Activated naive CD4-positive, alpha-beta T cell treated with anti-CD3 and anti-CD28 coated beads for 36 hours (primary cell): ENCODE data around the gene CKMT2. TPM values are rescaled to one million over a fixed set of nuclear protein-coding genes. Genes with fewer than 3 reads are reported as not detected.

Experiments
- CTCF ChIA-PET: fragments of 350-600 bp; sonication (Branson Sonifier 250); formaldehyde crosslinking; loops from one replicate; lab custom pipeline; 2021; ENCODE audit warnings: antibody characterized with exemption; lab: Charles Lee
- DNase-seq: peaks from one replicate; pipeline ENCODE4 v3.0.0-alpha.2; 2020
- H3K27ac Mint-ChIP-seq: one replicate; pipeline ENCODE4 v1.8.0; 2021; ENCODE audit warnings: mild to moderate bottlenecking, mixed read lengths
- H3K27me3 Mint-ChIP-seq: one replicate; pipeline ENCODE4 v1.8.0; 2021; ENCODE audit warnings: low read depth, mixed read lengths
- H3K36me3 Mint-ChIP-seq: one replicate; pipeline ENCODE4 v1.8.0; 2021; ENCODE audit warnings: low read depth, mixed read lengths
- H3K4me1 Mint-ChIP-seq: one replicate; pipeline ENCODE4 v1.8.0; 2021; ENCODE audit warnings: low read depth, mixed read lengths
- H3K4me3 Mint-ChIP-seq: one replicate; pipeline ENCODE4 v1.8.0; 2021; ENCODE audit warnings: mild to moderate bottlenecking, moderate library complexity, mixed read lengths
- H3K9me3 Mint-ChIP-seq: one replicate; pipeline ENCODE4 v1.8.0; 2021; ENCODE audit warnings: mixed read lengths
- intact Hi-C: fragments of 100-400 bp; cut with micrococcal nuclease; formaldehyde crosslinking; loops from one replicate; pipeline ENCODE4 v1.15.1; 2023
- total RNA-seq, 2 experiments: library from RNA; stranded (reverse); gene quantifications; one replicate each; pipeline ENCODE4 v1.2.3, GENCODE V29; 2021

CKMT2 gene
- total RNA-seq, 2 experiments from 2014 or later: not detected

DNA sequence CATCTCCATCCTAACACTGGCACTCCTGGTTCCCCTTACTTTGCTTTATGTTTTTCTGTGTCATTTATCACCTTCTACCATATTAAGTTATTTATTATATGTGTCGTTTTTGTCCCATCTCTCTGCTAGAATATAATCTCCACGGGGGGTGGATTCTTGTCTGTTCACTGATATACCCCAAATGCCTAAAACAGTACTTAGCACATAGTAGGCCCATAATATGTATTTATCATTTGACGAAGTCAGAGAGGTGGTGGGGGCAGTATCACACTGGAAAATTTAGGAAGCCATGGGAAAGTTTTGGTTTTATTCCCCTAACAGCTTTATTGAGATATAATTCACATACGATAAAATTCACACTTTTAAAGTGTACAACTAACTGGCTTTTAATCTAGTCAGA lies 82.7 kb downstream of the CKMT2 start:
- Mint-ChIP-seq H3K4me1 (peaks cover 2% of the 10 kb centered on the region), H3K4me3 (no peak overlapping the region), H3K9me3 (no peaks in the 10 kb centered on the region), H3K27ac (no peak overlapping the region), H3K36me3 (peaks cover 11% of the 10 kb centered on the region), H3K27me3 (no peaks in the 10 kb centered on the region)
- CTCF ChIA-PET: no interaction called here
- intact Hi-C loops: no loop called here
- no peak for DNase-seq

Other genes starting within 250 kb of the CKMT2 start
- gene ZCCHC9, start 68.3 kb downstream of the CKMT2 start, total RNA-seq: 10 to 100 TPM; 31.8 to 33.5 TPM
- not detected for gene ACOT12, start 160.8 kb downstream of the CKMT2 start, total RNA-seq